Measurements from ENCODE around the gene ASIC4.

GRCh38 chr2:219531639-219532377 lies 17.5 kb downstream of the ASIC4 start:
- TF ChIP-seq SUZ12 (IDR thresholded peaks at IDR 0.05; ENCODE audit: extremely low read depth, insufficient read depth, insufficient read length), result no peak
- no peak for TF ChIP-seq YY1 (IDR thresholded peaks at IDR 0.05; ENCODE audit: insufficient read depth, insufficient read length)
- no peak for TF ChIP-seq ZNF274 (IDR thresholded peaks at IDR 0.05; ENCODE audit: low read depth, low read length)

All from NT2/D1 (cell line).